ENCODE results near the gene C19orf85.

Gene C19orf85

GRCh38 chr19:55443824-55444480, 20.6 kb downstream of the C19orf85 start:
- no peaks in the 10 kb centered on the region for H3K36me3 ChIP-seq (ENCODE audit: insufficient read depth, low read length)
- no peak for DNase-seq (ENCODE audit: low read depth, low spot score)
- TF ChIP-seq POLR2AphosphoS5 (IDR thresholded peaks at IDR 0.05; ENCODE audit: borderline replicate concordance, low read depth, low read length) (no peak), EZH2 (IDR thresholded peaks at IDR 0.05) (no peak), FOXP2 (optimal IDR thresholded peaks at IDR 0.05; ENCODE audit: control extremely low read depth, extremely low read length, insufficient read depth) (no peak)
- H3K4me3 ChIP-seq: no peak overlapping the region
- no peak overlapping the region for H3K27ac ChIP-seq
- H3K9me3 ChIP-seq (ENCODE audit: low read depth, low read length): no peaks in the 10 kb centered on the region
- no peak overlapping the region for H3K9ac ChIP-seq (ENCODE audit: insufficient read length)

GRCh38 chr19:55443045-55443823, 21.3 kb downstream of the C19orf85 start, which contains the start of gene SHISA7:
Gene SHISA7 (minus strand): TSS chr19:55443300. CDS start chr19:55442863, 437 bp downstream.
- no peak within 1 kb of the TSS for H3K27ac ChIP-seq
- TF ChIP-seq EZH2 (IDR thresholded peaks at IDR 0.05): no peak
- TF ChIP-seq POLR2AphosphoS5 (IDR thresholded peaks at IDR 0.05; ENCODE audit: borderline replicate concordance, low read depth, low read length): no peak
- no peak for TF ChIP-seq FOXP2 (optimal IDR thresholded peaks at IDR 0.05; ENCODE audit: control extremely low read depth, extremely low read length, insufficient read depth)
- H3K36me3 ChIP-seq (ENCODE audit: insufficient read depth, low read length): no peaks in the 10 kb centered on the region
- H3K9ac ChIP-seq (ENCODE audit: insufficient read length): no peak within 1 kb of the TSS
- no peaks in the 10 kb centered on the region for H3K9me3 ChIP-seq (ENCODE audit: low read depth, low read length)
- H3K4me3 ChIP-seq: peak within 1 kb of the TSS; percentile 40; the same call in 1 of the 2 replicates
- DNase-seq (ENCODE audit: low read depth, low spot score): no peak

DNA sequence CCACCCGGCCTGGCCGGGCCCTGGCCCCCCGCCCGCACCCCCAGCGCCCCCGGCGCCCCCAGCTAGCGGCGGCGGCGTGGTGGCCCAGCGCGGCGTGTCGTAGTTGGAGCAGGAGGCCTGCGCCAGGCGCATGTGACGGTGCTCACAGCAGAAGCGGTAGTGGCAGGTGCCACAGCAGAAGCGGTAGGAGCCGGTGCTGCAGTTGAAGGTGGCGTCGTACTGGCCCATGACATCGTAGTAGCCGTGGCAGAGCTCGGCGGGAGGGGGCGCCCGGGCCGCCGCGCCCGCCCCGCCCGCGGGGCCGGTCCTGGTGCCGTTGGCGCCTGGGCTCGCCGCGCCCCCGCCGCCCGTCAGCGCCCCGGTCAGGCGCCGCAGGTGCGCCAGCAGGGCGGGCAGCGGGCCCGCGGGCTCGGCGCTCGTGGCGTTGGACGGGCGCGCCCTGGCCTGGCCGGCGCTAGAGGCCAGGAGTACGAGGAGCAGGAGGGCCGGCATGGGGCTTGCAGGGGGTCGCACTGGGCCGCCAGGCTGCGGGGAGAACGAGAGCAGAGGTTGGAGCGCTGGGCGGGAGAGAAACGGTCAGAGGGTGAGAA, 22.1 kb downstream of the C19orf85 start:
- no peaks in the 10 kb centered on the region for H3K9me3 ChIP-seq (ENCODE audit: low read depth, low read length)
- H3K4me3 ChIP-seq: no peak overlapping the region
- no peak for DNase-seq (ENCODE audit: low read depth, low spot score)
- no peak overlapping the region for H3K9ac ChIP-seq (ENCODE audit: insufficient read length)
- TF ChIP-seq POLR2AphosphoS5 (IDR thresholded peaks at IDR 0.05; ENCODE audit: borderline replicate concordance, low read depth, low read length) (no peak), EZH2 (IDR thresholded peaks at IDR 0.05) (no peak), FOXP2 (optimal IDR thresholded peaks at IDR 0.05; ENCODE audit: control extremely low read depth, extremely low read length, insufficient read depth) (no peak)
- no peak overlapping the region for H3K27ac ChIP-seq
- H3K36me3 ChIP-seq (ENCODE audit: insufficient read depth, low read length): no peaks in the 10 kb centered on the region

- Histone ChIP-seq H3K36me3 (ENCODE audit: insufficient read depth, low read length) (no peaks in the 10 kb centered on the region), H3K9ac (ENCODE audit: insufficient read length) (no peak overlapping the region), H3K4me3 (0 out of 2 replicates have a peak overlapping the region, but pooled peaks have one; percentile 18), H3K9me3 (ENCODE audit: low read depth, low read length) (no peaks in the 10 kb centered on the region), H3K27ac (no peak overlapping the region)
- DNase-seq (ENCODE audit: low read depth, low spot score): no peak
- TF ChIP-seq FOXP2 (optimal IDR thresholded peaks at IDR 0.05; ENCODE audit: control extremely low read depth, extremely low read length, insufficient read depth) (no peak), POLR2AphosphoS5 (IDR thresholded peaks at IDR 0.05; ENCODE audit: borderline replicate concordance, low read depth, low read length) (no peak), EZH2 (IDR thresholded peaks at IDR 0.05) (no peak)
These were observed 22.7 kb downstream of the C19orf85 start for GRCh38 chr19:55441692-55442321.

- H3K9ac ChIP-seq (ENCODE audit: insufficient read length): no peak overlapping the region
- H3K36me3 ChIP-seq (ENCODE audit: insufficient read depth, low read length): no peaks in the 10 kb centered on the region
These were observed 23.2 kb downstream of the C19orf85 start for GRCh38 chr19:55441319-55441691.

DNA sequence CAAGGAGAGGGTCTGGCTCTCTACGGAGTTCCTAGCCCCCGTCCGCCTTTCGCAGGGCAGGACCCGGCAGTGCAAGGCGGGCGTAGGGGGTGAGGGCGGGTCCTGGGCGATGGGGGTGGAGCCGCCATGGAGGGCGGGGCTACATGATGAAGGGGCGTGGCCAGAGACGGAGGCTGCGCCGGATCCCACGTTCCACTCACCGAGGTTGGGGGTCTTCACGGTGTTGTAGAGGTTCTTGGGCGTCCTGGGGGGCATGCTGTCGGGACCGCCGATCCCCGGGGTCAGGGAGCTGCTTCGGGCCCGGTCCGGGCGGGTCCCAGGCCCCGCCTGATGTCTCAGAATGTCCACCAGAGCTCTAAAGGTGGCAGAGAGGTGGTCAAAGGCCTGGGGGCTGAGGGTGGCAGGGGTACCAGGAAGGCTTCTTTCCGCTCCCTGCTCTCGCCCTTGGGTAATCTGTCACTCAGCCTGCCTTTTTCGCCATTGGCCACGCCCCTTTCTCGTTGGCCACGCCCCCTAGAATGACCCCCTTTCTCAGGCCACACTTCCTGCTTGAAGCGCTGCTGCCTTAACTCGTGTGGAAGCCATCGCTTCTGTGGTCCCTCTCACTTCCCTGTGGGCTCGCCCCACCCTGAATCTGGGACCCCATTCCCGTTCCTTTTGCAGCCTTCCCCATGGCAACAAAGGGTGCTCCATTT, 24.0 kb downstream of the C19orf85 start:
- H3K4me3 ChIP-seq: peak overlapping the region; percentile 63
- no peak overlapping the region for H3K27ac ChIP-seq
- no peak overlapping the region for H3K9ac ChIP-seq (ENCODE audit: insufficient read length)
- H3K9me3 ChIP-seq (ENCODE audit: low read depth, low read length): no peaks in the 10 kb centered on the region
- no peak for DNase-seq (ENCODE audit: low read depth, low spot score)
- no peak for TF ChIP-seq POLR2AphosphoS5 (IDR thresholded peaks at IDR 0.05; ENCODE audit: borderline replicate concordance, low read depth, low read length)
- no peaks in the 10 kb centered on the region for H3K36me3 ChIP-seq (ENCODE audit: insufficient read depth, low read length)

More at GRCh38 chr19:55441319-55441691, 23.2 kb downstream of the C19orf85 start:
- H3K9me3 ChIP-seq (ENCODE audit: low read depth, low read length): no peaks in the 10 kb centered on the region
- TF ChIP-seq EZH2 (IDR thresholded peaks at IDR 0.05) (no peak), FOXP2 (optimal IDR thresholded peaks at IDR 0.05; ENCODE audit: control extremely low read depth, extremely low read length, insufficient read depth) (no peak), POLR2AphosphoS5 (IDR thresholded peaks at IDR 0.05; ENCODE audit: borderline replicate concordance, low read depth, low read length) (no peak)
- DNase-seq (ENCODE audit: low read depth, low spot score): no peak
- no peak overlapping the region for H3K4me3 ChIP-seq
- H3K27ac ChIP-seq: no peak overlapping the region

DNA sequence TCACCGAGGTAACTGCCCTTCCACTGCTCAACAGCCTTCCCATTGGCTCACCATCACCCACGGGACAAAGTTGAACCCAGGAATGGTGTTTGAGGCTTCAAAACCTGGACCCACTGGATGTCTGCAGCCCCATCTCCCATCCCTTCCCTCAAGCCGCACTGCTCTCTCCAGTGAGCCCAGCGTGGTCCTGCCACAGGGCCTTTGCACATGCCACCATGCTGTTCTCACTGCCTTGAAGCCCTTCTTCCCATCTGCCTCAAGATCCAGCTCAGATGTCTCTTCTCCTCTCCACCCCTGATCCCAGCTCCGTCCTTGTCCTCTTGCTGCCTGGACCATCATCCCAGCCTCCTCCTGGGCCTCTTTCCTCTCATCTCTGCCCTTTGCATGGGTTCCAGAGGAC, 25.5 kb downstream of the C19orf85 start:
- Histone ChIP-seq H3K4me3 (no peak overlapping the region), H3K9me3 (ENCODE audit: low read depth, low read length) (no peaks in the 10 kb centered on the region), H3K9ac (ENCODE audit: insufficient read length) (no peak overlapping the region), H3K27ac (no peak overlapping the region), H3K36me3 (ENCODE audit: insufficient read depth, low read length) (no peaks in the 10 kb centered on the region)
- DNase-seq (ENCODE audit: low read depth, low spot score): no peak
- no peak for TF ChIP-seq POLR2AphosphoS5 (IDR thresholded peaks at IDR 0.05; ENCODE audit: borderline replicate concordance, low read depth, low read length)
- TF ChIP-seq FOXP2 (optimal IDR thresholded peaks at IDR 0.05; ENCODE audit: control extremely low read depth, extremely low read length, insufficient read depth): no peak
- no peak for TF ChIP-seq EZH2 (IDR thresholded peaks at IDR 0.05)
